Activated naive CD8-positive, alpha-beta T cell treated with anti-CD3 and anti-CD28 coated beads, Interleukin-2, amount 50 U/mL, for 16 hours (primary cell): ENCODE measurements around the gene TMTC2.
"Not testable (repeated sequence)": the region's sequence is repeated elsewhere in the genome, so short reads cannot be mapped to it uniquely, and the experiment has no call there.

Experiments
- DNase-seq: peaks from one replicate; pipeline ENCODE4 v3.0.0-alpha.2; 2020; ENCODE audit warnings: low read depth, low spot score

TMTC2 gene

DNA sequence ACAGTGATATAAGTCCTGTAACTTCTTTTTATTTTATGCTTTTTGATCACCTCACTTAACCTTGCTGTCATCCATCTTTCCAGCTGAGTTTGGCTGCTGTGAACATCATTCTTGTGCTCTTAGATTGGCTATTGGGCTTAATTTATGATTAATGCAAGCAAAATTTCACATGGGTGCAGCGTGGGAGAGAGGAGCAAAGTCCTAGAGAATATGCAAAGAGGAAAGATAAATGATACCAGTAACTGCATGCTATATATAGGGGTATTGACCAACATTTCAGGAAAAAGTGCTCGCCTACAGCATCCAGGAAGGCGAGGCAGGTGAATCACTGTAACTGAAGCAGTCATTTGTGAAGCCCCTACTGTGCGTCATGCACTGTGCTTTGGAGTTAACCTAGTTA, 153.1 kb downstream of the TMTC2 start:
- DNase-seq, result no peak

DNA sequence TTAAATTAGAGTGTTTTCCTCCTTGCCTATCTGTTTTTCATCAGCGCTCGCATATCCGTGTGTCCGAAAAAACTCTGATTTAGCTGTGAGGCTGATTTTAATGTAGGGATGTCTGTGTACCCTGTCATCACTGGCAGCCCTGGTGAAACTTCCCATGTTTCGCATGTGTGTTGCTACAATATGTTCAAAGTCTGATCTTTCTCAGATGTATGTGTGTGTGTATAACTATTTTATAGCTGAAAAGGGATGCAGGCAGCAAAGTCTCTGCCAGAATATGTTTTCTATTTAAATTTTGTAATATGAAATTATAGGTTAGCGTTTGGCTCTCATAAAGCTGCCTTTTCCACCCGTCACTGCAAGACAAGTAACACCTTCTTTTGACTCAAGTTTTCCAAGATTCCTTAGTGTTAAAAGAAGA, 154.8 kb downstream of the TMTC2 start:
- DNase-seq, result no peak

DNA sequence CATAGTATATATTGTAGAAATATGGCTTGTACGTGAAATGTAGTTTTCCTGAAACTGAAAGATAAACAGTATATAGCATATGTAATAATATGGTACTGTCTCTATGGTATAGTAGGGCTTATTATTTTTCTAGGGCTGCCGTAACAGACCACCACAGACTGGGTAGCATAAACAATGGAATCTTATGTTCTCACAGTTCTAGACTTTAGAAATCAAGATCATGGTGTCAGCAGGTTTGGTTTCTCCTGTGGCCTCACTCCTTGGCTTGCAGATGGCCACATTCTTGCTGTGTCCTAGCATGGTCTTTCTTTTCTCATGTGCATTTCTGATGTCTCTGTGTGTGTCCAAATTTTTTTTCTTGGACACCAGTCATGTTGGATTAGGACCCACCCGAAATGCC, 155.8 kb downstream of the TMTC2 start:
- no peak for DNase-seq

DNA sequence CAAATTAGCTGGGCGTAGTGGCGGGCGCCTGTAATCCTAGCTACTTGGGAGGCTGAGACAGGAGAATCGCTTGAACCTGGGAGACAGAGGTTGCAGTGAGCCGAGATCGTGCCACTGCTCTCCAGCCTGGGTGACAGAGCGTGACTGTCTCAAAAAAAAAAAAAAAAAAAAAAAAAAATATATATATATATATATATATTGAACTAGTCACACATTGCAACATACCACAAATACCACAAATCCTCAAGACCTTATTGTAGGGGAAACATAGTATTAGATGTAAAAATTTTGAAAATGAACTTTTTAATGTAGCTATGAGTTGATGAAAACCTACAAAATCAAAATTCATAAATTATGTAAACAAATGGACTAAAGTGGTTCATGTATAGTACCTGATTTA, 158.4 kb downstream of the TMTC2 start:
- DNase-seq, result not testable (repeated sequence)

DNA sequence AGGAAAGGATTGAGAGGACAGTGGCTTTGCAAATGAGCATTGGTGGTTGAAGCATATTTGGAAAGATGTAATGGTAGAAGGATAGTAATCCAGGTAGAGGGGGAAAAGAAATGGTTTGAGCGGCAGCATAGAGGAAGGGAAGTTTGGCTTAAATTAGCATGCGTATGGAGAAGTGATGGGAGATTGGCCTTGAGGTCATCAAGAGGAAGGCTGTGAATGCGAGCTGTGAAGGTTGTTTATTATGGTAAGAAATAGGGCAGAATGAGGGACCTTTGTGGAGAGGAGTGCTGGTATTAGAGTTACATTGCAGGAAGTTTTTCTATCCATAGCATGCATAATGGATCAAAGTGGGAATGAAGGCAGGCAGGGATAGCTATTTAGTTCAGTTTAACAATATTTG, 162.1 kb downstream of the TMTC2 start:
- no peak for DNase-seq

DNA sequence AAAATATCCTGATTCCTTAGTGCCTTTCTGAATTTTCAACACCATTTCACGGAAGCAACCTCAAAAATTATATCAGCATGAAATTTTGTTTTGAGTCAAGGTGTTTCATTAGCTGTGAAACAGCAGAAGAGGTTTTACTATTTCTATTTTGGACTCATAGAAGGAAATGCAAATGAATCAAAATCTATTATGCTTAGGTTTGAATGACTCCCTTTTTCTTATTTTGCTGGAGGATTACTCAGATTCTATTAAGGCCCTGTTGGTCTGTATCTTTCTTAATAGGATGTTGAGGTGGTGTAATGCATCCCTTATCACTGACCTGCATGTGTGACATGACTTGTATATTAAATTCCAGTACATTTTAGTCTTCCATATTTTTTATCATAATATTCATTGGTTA, 165.8 kb downstream of the TMTC2 start:
- no peak for DNase-seq

DNA sequence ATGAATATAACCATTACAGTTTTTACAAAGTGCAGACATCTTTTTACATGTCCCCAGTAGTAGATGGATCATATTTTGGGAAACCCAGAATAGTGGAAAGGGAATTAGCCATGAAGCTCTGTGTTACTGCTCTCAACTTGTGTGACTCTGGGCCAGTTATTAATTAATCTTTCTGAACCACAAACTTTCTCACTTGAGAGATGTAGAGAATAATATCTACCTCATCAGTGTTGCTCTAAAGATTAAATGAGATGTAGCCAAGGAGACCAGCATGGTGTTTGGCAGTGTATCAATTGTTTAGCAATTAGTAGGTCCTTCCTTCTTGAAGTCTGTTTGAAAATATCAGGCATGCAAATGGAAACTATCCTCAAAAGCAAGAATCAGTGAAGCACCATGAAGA, 169.2 kb downstream of the TMTC2 start:
- no peak for DNase-seq

DNA sequence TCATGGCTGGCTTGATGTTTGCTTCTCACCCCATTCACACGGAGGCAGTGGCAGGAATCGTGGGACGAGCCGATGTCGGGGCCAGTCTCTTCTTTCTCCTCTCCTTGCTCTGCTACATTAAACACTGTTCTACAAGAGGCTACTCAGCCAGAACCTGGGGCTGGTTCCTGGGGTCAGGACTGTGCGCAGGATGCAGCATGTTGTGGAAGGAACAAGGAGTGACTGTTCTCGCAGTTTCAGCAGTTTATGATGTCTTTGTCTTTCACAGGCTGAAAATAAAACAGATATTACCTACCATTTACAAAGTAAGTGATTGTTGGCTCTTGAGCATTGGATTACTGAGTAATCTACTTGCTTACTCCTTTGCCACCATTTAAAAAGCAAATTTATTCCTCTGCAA, 170.6 kb downstream of the TMTC2 start:
- no peak for DNase-seq

DNA sequence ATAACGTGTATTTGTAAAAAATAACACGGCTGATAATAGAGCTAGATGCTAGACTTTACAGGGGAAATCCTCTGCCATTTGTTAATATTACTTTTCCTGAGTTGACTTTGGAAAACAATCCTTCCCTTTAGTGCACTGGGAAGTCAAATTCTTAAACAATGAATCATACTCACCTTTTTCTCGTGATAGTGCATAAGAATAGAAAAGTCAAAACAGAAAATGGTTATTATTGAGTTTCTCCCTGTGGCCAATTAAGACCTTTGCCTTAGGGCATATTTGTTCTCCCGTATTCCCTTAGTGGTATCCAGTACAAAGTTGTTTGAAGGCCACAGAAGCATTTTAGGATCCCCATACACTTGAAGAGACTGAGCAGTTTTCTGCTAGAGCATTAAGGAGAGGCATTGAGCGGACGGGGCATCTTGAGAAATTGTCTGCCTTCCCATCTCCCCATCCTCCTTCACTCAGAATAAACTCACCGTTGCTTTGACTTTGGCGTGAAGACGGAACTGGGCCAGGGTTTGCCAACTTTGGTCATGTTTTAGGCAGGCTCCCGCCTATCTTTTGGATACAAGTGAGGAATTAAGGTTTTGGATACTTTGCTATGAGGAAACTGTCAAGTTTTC, 171.3 kb downstream of the TMTC2 start:
- DNase-seq, result no peak

DNA sequence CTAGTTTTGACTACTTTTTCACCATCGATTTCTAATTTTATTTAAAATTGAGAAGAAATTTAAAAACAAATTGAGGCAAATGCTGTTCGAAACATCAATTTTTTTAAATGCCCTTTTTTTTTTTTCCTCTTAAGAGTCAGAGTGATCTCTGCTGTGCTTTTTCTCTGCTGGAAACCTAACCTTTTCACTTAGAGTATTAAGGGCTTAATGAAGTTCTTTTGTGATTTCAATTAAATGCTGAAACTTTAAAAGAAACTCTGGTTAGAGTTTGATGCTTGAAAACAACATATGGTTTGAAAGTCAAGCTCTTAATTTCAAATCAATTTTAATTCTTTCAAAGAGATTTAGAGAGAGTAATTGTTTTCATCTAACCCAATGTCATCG, 171.8 kb downstream of the TMTC2 start:
- no peak for DNase-seq

DNA sequence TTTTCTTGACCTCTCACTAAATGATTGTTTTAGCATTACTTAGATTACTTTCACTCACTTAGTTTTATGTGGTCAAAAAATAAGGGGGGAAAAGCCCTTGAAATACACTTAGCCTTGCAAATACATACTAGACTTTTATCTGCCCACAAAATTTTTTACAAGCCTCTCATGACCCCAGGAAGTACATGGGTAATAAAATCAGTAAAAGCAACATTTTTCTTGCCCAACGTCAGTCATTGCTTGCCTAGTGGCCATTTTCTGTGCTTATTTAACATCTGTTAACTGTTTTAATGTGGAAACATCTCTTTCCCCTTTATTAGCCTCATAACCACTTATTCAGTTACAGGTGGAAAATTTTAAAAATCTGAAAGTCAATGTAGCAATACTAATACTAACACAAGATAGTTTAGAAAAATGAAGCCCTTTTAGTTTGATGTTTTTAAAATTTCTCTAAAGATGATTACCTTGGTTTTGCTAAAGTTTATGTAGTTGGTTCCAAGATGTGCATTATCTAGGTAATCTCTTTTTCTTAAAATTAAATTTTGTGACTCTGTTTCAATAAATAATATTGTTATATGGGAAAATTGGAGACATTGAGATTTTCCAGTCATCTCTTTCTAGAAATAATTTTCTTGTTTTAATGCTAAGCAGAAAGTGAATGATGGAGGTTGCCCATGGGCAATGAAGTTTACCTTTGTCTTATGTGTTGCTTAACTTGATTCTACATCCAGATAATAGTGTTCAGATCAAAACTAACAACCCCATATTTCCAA, 175.5 kb downstream of the TMTC2 start:
- DNase-seq, result no peak

DNA sequence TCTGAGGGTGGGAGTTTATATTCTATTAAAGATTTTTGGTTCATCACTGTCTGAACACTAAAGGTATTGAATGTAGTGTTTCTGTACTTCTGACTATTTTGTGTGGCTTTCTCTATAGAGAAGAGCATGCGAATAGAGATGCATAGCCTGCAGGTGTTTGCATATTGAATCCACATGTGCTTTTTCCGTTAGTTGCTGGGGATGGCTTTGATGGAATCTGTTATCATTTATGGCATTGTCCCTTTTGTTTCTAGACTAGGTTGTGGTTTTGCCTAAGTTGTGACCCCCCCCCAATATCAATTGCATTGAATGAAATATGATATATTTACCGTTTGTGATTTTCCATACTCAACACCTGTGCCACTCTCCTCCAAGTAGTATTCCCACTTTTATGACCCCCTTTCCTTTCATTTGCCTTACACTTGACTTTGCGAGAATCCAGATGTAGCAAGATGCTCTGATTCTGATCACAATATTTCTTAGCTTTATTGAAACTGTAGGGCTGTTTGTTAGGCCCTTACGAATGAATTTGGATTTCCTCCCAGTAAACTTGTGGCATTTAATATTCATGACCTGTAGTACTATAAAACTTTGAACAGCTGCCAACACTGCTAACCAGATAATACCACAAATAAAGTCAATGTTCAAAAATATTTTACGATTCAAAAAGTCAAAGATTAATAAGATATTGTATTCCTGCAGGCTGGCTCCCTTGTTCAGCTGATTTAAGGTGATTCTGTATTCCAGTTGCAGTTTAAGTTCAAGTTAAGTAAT, 176.4 kb downstream of the TMTC2 start:
- DNase-seq, result no peak

DNA sequence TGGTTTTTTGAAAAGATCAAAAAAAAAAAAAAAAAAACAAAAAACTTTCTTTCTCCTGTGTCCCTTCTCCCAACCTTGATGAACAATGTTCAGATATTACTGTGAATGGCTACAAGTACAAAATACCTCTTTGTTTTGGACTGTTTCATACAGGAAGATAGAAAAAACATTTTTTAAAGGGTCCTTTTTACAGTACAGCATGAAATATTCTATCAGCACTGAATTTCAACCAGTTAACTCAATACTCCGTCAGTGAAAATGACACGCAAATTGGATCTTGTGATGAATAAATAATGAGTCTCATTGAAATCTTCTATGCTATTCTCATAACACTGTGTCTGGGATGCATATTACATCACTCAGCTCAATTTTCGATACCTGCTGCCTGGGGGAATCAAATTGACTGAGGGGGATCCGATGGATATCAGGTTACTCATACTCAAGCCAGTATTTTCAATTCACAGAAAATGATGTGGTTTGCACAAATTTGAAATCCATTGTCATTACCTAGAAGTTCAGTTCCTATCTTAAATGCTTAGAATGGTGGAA, 179.6 kb downstream of the TMTC2 start:
- no peak for DNase-seq

DNA sequence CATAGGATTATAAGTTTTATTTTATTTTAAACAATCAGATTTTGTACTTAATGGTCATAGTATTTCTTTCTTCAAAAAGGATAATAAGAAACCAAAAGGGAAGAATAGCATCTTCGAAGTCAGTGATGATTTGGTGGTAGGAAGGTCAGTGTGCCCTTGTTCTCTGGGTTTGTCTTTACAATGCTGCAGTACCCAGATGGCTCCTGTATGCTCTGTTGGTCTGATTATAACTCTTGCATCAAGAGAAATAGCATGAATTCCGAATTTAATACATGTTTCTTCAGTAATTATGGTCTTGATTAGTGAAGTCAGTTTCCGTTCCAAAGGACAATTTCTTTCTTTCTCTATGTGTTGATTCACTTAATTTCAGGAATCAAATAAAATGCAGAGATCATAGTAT, 180.2 kb downstream of the TMTC2 start:
- DNase-seq, result no peak

DNA sequence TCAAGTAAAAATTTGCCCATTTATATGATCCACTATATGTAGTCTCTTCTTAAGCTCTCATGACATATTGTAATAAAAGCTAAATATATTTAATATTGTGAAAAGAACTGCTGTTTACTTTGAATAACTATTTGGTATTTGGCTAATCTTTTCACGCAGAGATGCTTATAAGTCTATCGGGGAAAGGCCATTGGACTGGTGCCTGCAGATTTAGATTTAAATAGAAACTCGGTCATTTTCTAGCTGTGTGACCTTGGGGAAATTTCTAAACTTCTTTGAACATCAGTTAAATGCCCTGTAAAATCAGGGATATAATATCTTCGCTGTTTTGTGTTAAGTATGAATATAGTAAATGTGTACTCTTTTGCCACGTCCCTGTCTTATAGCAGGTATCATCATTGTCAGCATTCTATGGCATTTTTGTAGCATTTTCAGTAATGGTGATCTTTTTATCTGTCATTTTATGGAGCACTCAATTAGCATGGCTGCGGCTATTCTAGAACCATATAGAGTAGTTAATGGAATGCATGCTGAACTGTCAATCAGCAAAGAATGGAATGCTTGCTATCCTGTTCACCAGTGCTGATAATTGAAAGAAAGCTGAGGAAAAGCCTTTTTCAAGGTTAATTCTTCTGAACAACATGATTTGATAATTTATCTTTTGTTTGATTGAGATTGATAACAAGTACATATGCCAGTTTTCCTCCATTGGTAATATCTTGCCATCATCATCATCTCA, 181.2 kb downstream of the TMTC2 start:
- DNase-seq, result no peak

DNA sequence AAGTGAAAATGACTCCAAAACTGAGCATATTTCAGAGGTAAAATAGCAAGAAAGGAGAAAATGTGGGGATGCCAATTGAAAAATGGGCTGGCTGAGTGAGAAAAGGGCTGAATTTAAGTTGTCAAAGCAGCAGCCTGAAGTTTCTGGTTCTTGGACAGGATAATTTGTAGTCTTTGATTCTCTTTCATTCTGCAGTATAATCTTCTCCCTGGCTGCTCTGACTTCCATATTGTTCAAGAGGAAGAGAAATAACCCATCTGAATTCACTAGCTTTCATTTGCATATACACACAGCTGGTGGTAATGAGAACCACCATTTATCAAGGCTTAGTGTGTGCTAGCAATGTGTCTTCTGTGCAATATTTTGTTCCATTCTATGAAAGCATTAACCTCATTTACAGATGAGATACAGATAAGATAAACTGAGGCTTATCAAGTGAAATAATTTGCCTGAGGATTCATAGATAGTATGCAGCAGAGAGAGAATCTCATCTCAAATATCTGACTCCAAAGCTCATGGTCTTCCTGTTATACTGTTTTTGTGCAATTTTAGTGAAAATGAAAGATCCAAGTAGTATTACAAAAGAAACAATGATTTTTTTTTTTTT, 184.2 kb downstream of the TMTC2 start:
- DNase-seq, result no peak

DNA sequence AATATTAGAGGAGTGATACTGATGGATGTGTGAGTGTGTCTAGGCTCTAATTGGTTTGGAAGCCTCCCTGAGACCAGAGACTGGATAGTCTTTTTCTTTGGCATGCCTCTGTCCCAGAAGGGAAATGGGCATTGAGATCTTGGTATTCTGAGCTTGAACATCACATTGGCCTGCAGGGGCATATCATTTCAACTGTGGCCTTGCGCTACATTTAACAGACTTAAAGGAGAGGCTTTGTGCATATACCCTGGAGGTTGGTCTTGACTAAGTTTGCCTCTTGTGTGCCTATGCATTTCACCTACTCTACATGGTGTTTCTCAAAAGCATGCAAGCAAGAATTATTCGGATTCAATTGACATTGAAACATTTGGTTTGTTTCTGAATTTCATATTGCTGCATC, 185.4 kb downstream of the TMTC2 start:
- DNase-seq, result no peak

DNA sequence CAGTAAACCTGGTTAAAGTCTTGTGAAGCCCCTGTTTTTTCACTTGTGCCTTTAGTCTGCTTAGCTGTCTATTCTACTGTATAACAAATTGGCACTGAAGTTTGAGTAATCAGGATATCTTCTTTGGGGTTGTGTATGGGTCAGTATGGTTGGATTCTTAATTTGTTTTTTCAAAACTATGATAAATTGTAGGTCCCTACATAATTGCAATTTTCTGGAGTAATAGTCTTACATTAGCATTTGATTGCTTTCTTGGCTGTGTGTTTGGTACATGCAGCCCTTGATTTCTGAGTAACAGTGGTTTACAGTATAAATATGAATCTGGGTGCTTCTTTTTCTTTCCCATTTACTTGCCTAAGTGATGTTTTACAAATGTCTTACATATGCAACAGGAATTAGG, 186.6 kb downstream of the TMTC2 start:
- DNase-seq, result no peak

DNA sequence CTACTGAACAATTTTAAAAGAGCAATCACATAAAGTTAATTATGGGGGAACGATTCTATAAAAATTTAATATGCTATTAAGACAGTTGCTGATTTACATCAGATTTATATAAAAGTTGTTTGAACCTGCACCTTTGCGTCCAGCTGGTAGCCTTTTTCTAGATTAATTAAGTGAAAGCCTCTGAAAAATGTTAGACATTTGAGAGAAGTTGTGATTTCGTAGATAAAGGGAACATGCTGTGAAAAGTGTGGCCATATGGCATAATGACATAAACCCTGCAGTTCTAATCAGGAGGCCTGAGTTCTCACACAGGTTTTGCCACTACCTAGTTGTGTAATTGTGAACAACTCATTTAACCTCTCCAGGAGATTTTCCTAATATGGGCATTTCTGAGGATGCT, 187.2 kb downstream of the TMTC2 start:
- DNase-seq, result no peak

DNA sequence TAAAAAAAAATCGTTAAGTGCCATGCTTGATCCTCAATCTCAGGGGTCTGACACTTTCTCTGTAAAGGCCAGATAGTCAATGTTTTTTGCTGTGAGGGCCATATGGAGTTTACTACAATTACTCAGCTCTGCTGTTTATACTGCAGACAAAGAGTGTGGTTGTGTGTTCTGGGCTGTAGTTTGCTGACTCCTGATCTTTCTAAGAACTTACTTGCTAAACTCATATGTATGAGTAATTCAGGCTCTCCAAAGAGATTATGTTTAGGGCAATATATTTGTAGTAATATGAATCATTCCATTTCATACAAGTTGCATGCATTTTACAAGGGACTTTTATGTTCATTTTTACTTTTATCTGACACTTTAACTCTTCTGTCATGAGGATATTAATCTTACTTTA, 188.2 kb downstream of the TMTC2 start:
- no peak for DNase-seq

DNA sequence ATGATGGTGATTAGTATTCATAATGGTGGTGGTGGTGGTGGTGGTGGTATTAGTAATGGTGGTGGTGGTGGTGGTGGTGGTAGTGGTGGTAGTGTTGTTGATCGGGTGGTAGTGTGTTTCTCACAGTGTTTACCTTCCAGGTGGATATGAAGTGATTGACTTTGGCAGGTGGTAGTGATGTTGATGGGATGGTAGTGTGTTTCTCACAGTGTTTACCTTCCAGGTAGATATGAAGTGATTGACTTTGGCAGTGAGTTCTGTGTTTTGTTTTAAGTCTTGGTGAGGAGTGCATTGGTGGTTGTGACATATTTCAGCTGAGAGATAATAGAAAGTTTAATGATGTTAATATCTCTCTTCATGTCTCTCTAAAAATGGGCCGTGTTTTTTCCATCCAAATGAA, 189.4 kb downstream of the TMTC2 start:
- no peak for DNase-seq
